HEK293T (cell line): ENCODE measurements around the gene BTBD1.

Experiments used
- CTCF ChIA-PET: fragments of 350-600 bp; formaldehyde crosslinking; extraction: SDS; loops from one replicate; lab custom pipeline; 2021; ENCODE audit warnings: antibody characterized with exemption, inconsistent platforms; lab: Yijun Ruan, JAX
- POLR2A ChIA-PET: fragments of 350-600 bp; formaldehyde crosslinking; extraction: SDS; loops from one replicate; lab custom pipeline; 2020; ENCODE audit warnings: antibody characterized with exemption, inconsistent platforms; lab: Yijun Ruan, JAX
- DNase-seq: peaks from one replicate; pipeline ENCODE4 v3.0.0; 2012; ENCODE audit warnings: mixed read lengths; ENCODE audit errors: extremely low spot score
- ARNT ChIP-seq: fragments of 450-650 bp; IDR thresholded peaks from 2 replicates; pipeline ENCODE4 v1.6.1; 2017; ENCODE audit warnings: mild to moderate bottlenecking
- BHLHE40 ChIP-seq: fragments of 450-650 bp; IDR thresholded peaks from 2 replicates; pipeline ENCODE4 v1.6.1; 2016; ENCODE audit warnings: mild to moderate bottlenecking, moderate library complexity, borderline replicate concordance
- CTBP1 ChIP-seq: fragments of 450-650 bp; IDR thresholded peaks from 2 replicates; pipeline ENCODE4 v1.6.1; 2016; ENCODE audit warnings: borderline replicate concordance
- ELF4 ChIP-seq: fragments of 450-650 bp; IDR thresholded peaks from 2 replicates; pipeline ENCODE4 v1.6.1; 2017; ENCODE audit warnings: antibody characterized with exemption
- FOXA1 ChIP-seq: fragments of 450-650 bp; IDR thresholded peaks from 2 replicates; pipeline ENCODE4 v1.6.1; 2016; ENCODE audit warnings: mild to moderate bottlenecking
- FOXK2 ChIP-seq: fragments of 450-650 bp; IDR thresholded peaks from 2 replicates; pipeline ENCODE4 v1.6.1; 2016; ENCODE audit warnings: mild to moderate bottlenecking
- FOXM1 ChIP-seq: fragments of 450-650 bp; IDR thresholded peaks from 2 replicates; pipeline ENCODE4 v1.6.1; 2017; ENCODE audit warnings: mild to moderate bottlenecking, borderline replicate concordance
- HDGF ChIP-seq: fragments of 450-650 bp; IDR thresholded peaks from 2 replicates; pipeline ENCODE4 v1.6.1; 2017; ENCODE audit warnings: antibody characterized with exemption, borderline replicate concordance
- L3MBTL2 ChIP-seq: fragments of 450-650 bp; conservative IDR thresholded peaks from 2 replicates; pipeline ENCODE4 v1.6.1; 2016; ENCODE audit warnings: mild to moderate bottlenecking
- LEF1 ChIP-seq: fragments of 450-650 bp; IDR thresholded peaks from 2 replicates; pipeline ENCODE4 v1.6.1; 2017; ENCODE audit warnings: mild to moderate bottlenecking, borderline replicate concordance
- NFRKB ChIP-seq: fragments of 450-650 bp; IDR thresholded peaks from 2 replicates; pipeline ENCODE4 v1.6.1; 2016; ENCODE audit warnings: mild to moderate bottlenecking, moderate library complexity
- SP1 ChIP-seq: fragments of 450-650 bp; IDR thresholded peaks from 2 replicates; pipeline ENCODE4 v1.6.1; 2017
- SUZ12 ChIP-seq: fragments of 450-650 bp; IDR thresholded peaks from 2 replicates; pipeline ENCODE4 v1.6.1; 2016; ENCODE audit warnings: mild to moderate bottlenecking
- TARDBP ChIP-seq: fragments of 450-650 bp; IDR thresholded peaks from 2 replicates; pipeline ENCODE4 v1.6.1; 2016
- ZNF384 ChIP-seq: fragments of 450-650 bp; IDR thresholded peaks from 2 replicates; pipeline ENCODE4 v1.6.1; 2016
- TF ChIP-seq, protein P1 (sequence below): fragments of 450-650 bp; IDR thresholded peaks from 2 replicates; pipeline ENCODE4 v1.6.1; 2016

BTBD1 gene

DNA sequence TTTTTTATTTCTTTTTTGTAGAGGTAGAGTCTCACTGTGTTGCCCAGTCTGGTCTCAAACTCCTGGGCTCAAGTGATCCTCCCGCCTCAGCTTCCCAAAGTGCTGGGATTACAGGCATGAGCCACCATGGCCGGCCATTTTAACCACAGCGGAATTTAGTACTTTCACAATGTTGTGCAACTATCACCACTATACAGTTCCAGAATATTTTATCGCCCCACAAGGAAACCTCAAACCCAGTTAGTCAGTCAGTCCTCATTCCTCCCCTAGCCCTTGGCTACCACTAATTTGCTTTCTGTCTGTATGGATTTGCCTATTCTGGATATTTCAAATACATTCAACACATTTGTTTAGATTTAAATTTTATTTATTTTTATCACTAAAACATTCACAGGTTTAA, 99.0 kb downstream of the BTBD1 start:
- CTCF ChIA-PET: no interaction called here
- TF ChIP-seq BHLHE40: no peak
- no peak for TF ChIP-seq TARDBP
- TF ChIP-seq FOXK2: no peak
- no peak for TF ChIP-seq LEF1
- no peak for DNase-seq
- POLR2A ChIA-PET: no interaction called here

DNA sequence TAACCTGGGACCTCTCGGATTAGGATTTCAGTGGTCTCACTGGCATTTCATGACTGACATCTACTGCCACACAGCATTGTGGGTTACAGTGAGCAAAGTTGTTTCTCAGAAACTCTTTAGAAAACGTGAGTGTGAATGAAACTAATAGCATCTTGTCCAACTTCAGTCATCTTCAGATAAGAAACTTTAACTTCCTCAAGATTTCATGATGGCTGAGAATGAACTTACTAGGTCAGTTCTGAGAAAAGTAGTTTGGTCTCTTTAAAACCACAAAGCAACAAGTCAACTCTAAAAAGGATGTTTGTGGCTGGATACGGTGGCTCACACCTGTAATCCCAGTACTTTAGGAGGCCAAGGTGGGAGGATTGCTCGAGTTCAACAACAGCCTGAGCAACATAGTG, 100.4 kb downstream of the BTBD1 start:
- CTCF ChIA-PET: no interaction called here
- no peak for TF ChIP-seq TARDBP
- TF ChIP-seq, protein P1, sequence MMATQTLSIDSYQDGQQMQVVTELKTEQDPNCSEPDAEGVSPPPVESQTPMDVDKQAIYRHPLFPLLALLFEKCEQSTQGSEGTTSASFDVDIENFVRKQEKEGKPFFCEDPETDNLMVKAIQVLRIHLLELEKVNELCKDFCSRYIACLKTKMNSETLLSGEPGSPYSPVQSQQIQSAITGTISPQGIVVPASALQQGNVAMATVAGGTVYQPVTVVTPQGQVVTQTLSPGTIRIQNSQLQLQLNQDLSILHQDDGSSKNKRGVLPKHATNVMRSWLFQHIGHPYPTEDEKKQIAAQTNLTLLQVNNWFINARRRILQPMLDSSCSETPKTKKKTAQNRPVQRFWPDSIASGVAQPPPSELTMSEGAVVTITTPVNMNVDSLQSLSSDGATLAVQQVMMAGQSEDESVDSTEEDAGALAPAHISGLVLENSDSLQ: no peak
- TF ChIP-seq SP1: no peak
- no peak for TF ChIP-seq ELF4
- TF ChIP-seq FOXK2: no peak
- no peak for TF ChIP-seq FOXA1
- TF ChIP-seq HDGF: no peak
- TF ChIP-seq L3MBTL2: no peak
- TF ChIP-seq LEF1: no peak
- no peak for TF ChIP-seq ZNF384
- no peak for TF ChIP-seq SUZ12
- TF ChIP-seq BHLHE40: no peak
- no peak for TF ChIP-seq ARNT
- TF ChIP-seq FOXM1: no peak
- no peak for TF ChIP-seq CTBP1
- TF ChIP-seq NFRKB: no peak
- POLR2A ChIA-PET: no interaction called here

More for the DNA sequence above, 100.4 kb downstream of the BTBD1 start:
- no peak for DNase-seq
